ENCODE measurements around the gene MAPK7. TPM values are rescaled to one million over a fixed set of nuclear protein-coding genes. Genes with fewer than 3 reads are reported as not detected.
A peak's percentile ranks its signal among the peaks of the same experiment; 100 is the strongest.

Gene MAPK7
- total RNA-seq, 2 donors from 2014 or later = 22.3 to 43.1 TPM

DNA sequence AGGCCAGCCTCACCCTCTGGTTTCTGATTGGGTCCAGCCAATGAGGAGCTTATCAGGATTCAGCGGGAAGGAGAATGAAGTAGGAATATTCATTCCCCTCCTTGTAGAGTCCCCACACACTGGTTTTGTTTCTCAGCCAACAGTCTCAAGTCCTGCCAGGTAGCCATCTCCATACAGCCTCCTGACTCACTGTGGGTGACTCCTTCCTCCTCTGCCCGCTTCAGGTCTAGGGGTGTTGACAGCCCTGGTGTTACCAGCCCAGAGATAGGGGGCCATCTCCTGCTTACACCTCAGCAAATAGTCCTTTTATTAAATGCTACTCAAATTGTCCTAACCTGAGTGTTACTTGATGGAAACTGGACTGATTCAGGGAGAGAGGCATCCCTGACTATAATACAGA lies 12.7 kb downstream of the MAPK7 start:
- Histone ChIP-seq H3K9me3 (no peaks in the 10 kb centered on the region), H3K27me3 (replicated peaks; ENCODE audit: insufficient read depth) (no peaks in the 10 kb centered on the region), H3K4me3 (no peak overlapping the region), H3K36me3 (no peaks in the 10 kb centered on the region), H3K4me1 (replicated peaks) (no peaks in the 10 kb centered on the region), H3K27ac (peak overlapping the region in 1 of 2 donors; percentile 70)
- no peak for DNase-seq (ENCODE audit: low spot score)
- TF ChIP-seq, protein P1, sequence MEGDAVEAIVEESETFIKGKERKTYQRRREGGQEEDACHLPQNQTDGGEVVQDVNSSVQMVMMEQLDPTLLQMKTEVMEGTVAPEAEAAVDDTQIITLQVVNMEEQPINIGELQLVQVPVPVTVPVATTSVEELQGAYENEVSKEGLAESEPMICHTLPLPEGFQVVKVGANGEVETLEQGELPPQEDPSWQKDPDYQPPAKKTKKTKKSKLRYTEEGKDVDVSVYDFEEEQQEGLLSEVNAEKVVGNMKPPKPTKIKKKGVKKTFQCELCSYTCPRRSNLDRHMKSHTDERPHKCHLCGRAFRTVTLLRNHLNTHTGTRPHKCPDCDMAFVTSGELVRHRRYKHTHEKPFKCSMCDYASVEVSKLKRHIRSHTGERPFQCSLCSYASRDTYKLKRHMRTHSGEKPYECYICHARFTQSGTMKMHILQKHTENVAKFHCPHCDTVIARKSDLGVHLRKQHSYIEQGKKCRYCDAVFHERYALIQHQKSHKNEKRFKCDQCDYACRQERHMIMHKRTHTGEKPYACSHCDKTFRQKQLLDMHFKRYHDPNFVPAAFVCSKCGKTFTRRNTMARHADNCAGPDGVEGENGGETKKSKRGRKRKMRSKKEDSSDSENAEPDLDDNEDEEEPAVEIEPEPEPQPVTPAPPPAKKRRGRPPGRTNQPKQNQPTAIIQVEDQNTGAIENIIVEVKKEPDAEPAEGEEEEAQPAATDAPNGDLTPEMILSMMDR (IDR thresholded peaks at IDR 0.05) = no peak
- no peak for TF ChIP-seq POLR2AphosphoS5 (IDR thresholded peaks at IDR 0.05)
- WGBS = 83% methylated on average over 2 of the region's 2 CpGs
- intact Hi-C loops (cut with DNase I) = no loop called here

DNA sequence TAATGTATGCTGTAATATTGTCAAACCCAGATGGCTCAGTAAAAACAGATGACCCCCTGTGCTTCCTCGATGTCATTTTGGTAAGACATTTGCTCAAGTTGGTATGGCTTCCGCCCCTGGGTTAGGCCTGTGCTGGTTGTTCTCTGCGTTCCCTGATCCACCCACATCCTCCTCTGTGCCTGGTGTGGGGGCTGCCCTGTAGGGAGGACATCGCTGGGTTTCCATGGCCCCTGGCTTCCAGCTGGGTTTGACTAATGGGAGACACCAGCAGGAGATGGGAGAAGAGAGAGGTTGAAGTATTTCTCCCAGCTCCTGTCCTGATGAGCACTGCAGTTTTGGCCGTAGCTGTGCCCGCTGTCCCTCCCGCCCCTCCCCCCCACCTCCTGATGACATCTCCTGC lies 13.1 kb downstream of the MAPK7 start:
- H3K4me3 ChIP-seq = no peak overlapping the region
- 78% methylated on average over 7 of the region's 7 CpGs for WGBS
- no peaks in the 10 kb centered on the region for H3K4me1 ChIP-seq (replicated peaks)
- H3K27me3 ChIP-seq (replicated peaks; ENCODE audit: insufficient read depth) = no peaks in the 10 kb centered on the region
- no peak for DNase-seq (ENCODE audit: low spot score)
- H3K36me3 ChIP-seq = no peaks in the 10 kb centered on the region
- TF ChIP-seq, protein P1 (IDR thresholded peaks at IDR 0.05) = no peak
- TF ChIP-seq POLR2AphosphoS5 (IDR thresholded peaks at IDR 0.05) (no peak), POLR2A (IDR thresholded peaks at IDR 0.05) (no peak)
- no peaks in the 10 kb centered on the region for H3K9me3 ChIP-seq
- intact Hi-C loops (cut with DNase I) = no loop called here
- peak overlapping the region in 1 of 2 donors; percentile 17 for H3K27ac ChIP-seq

DNA sequence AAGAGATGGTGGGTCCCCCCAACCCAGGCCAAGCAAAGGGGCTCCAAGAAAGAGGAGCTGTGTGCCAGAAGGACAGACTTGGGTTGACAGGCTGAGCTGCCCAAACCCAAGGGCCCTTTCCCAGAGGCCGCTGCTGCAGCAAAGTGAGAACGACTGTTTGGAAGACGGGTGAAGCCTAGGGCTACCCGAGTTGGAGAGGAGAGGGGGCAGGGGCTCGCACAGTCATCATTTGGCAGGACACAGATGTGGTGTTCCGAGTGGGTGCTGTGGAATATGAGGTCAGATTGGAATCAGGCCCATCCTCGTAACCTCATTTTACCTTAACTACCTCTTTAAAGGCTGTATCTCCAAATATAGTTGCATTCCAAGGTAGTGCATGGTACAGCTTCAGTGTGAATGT lies 14.0 kb downstream of the MAPK7 start:
- no peaks in the 10 kb centered on the region for H3K36me3 ChIP-seq
- TF ChIP-seq POLR2A (IDR thresholded peaks at IDR 0.05) = no peak
- TF ChIP-seq, protein P1 (IDR thresholded peaks at IDR 0.05) = no peak
- TF ChIP-seq POLR2AphosphoS5 (IDR thresholded peaks at IDR 0.05) = no peak
- peak overlapping the region; percentile 17 to 44 for H3K27ac ChIP-seq
- no peak overlapping the region for H3K4me3 ChIP-seq
- no peaks in the 10 kb centered on the region for H3K9me3 ChIP-seq
- WGBS = 63% methylated on average over 7 of the region's 7 CpGs
- no peak for DNase-seq (ENCODE audit: low spot score)
- no peaks in the 10 kb centered on the region for H3K27me3 ChIP-seq (replicated peaks; ENCODE audit: insufficient read depth)
- no peaks in the 10 kb centered on the region for H3K4me1 ChIP-seq (replicated peaks)
- intact Hi-C loops (cut with DNase I) = no loop called here

- DNase-seq (ENCODE audit: low spot score) = no peak
- Histone ChIP-seq H3K4me1 (replicated peaks) (peaks cover 15% of the 10 kb centered on the region), H3K9me3 (no peaks in the 10 kb centered on the region), H3K4me3 (no peak overlapping the region), H3K27ac (peak overlapping the region; percentile 40 to 41), H3K27me3 (replicated peaks; ENCODE audit: insufficient read depth) (no peaks in the 10 kb centered on the region), H3K36me3 (no peaks in the 10 kb centered on the region)
- WGBS = 51% methylated on average over 6 of the region's 6 CpGs
- intact Hi-C loops (cut with DNase I) = no loop called here
- TF ChIP-seq POLR2AphosphoS5 (IDR thresholded peaks at IDR 0.05) = no peak
- TF ChIP-seq, protein P1 (IDR thresholded peaks at IDR 0.05) = peak in 1 of 4 experiments; percentile 19
Observed at GRCh38 chr17:19397556-19398041, 19.3 kb downstream of the MAPK7 start.

- TF ChIP-seq, protein P1 (IDR thresholded peaks at IDR 0.05) = no peak
- TF ChIP-seq POLR2AphosphoS5 (IDR thresholded peaks at IDR 0.05) (no peak), POLR2A (IDR thresholded peaks at IDR 0.05) (no peak)
- no peak for DNase-seq (ENCODE audit: low spot score)
- H3K4me3 ChIP-seq = no peak overlapping the region
- H3K4me1 ChIP-seq (replicated peaks) = peaks cover 15% of the 10 kb centered on the region
- H3K27me3 ChIP-seq (replicated peaks; ENCODE audit: insufficient read depth) = no peaks in the 10 kb centered on the region
- peak overlapping the region; percentile 40 to 41 for H3K27ac ChIP-seq
- no peaks in the 10 kb centered on the region for H3K36me3 ChIP-seq
- no peaks in the 10 kb centered on the region for H3K9me3 ChIP-seq
- WGBS = 47% methylated on average over 2 of the region's 2 CpGs
- intact Hi-C loops (cut with DNase I) = no loop called here
Observed at GRCh38 chr17:19398301-19399181, 20.2 kb downstream of the MAPK7 start.

Data from prostate gland (tissue), 2 donors.